Naive thymus-derived CD4-positive, alpha-beta T cell (primary cell): ENCODE data around the gene ARHGAP25. TPM values are rescaled to one million over a fixed set of nuclear protein-coding genes. Genes with fewer than 3 reads are reported as not detected.

ENCODE experiments used
- ATAC-seq: fragments of 150-1000 bp; cut with Tn5 transposase; 2 replicates; pipeline ENCODE4 v1.10.0; 2021; ENCODE audit warnings: mild to moderate bottlenecking, moderate library complexity
- CTCF ChIA-PET: fragments of 350-600 bp; sonication (Branson Sonifier 250); formaldehyde crosslinking; loops from one replicate; lab custom pipeline; 2021; ENCODE audit warnings: antibody characterized with exemption; lab: Charles Lee
- POLR2A ChIA-PET: fragments of 350-600 bp; sonication (Branson Sonifier 250); formaldehyde crosslinking; loops from one replicate; lab custom pipeline; 2021; ENCODE audit warnings: antibody characterized with exemption, inconsistent platforms; lab: Charles Lee
- DNase-seq, 9 donors: peaks; one replicate each; pipeline versions ENCODE4 v3.0.0 to v3.0.0-alpha.2; 2020 to 2022; ENCODE audit warnings: mixed read lengths in 1 of 9
- H3K27ac ChIP-seq: one replicate; pipeline ENCODE4 v1.7.0; 2013; ENCODE audit warnings: mild to moderate bottlenecking, low read depth, low read length, moderate library complexity
- H3K27me3 ChIP-seq, 2 donors: one replicate each; pipeline ENCODE4 v1.7.0; 2013; ENCODE audit warnings: low read length in 2 of 2, mild to moderate bottlenecking in 2 of 2, moderate library complexity in 2 of 2; ENCODE audit not compliant: control insufficient read depth in 2 of 2, insufficient read depth in 2 of 2
- H3K36me3 ChIP-seq, 3 experiments: 1 replicate in 2 of 3; 2 replicates in 1 of 3; pipeline ENCODE4 v1.7.0; 2013; ENCODE audit warnings: low read length in 3 of 3, mild to moderate bottlenecking in 3 of 3, moderate library complexity in 1 of 3; ENCODE audit not compliant: insufficient read depth in 3 of 3, control insufficient read depth in 2 of 3
- H3K4me1 ChIP-seq, 2 donors: one replicate each; pipeline ENCODE4 v1.7.0; 2013; ENCODE audit warnings: low read length in 2 of 2, mild to moderate bottlenecking in 2 of 2, moderate library complexity in 1 of 2; ENCODE audit not compliant: control insufficient read depth in 2 of 2, insufficient read depth in 2 of 2
- H3K4me3 ChIP-seq: 2 replicates; pipeline ENCODE4 v1.7.0; 2013; ENCODE audit warnings: mild to moderate bottlenecking, low read length
- H3K9me3 ChIP-seq, 3 experiments: 1 replicate in 2 of 3; 2 replicates in 1 of 3; pipeline ENCODE4 v1.7.0; 2013; ENCODE audit warnings: low read length in 3 of 3; ENCODE audit not compliant: control insufficient read depth in 2 of 3
- H3K27ac Mint-ChIP-seq, 9 donors: one replicate each; pipeline ENCODE4 v1.8.0; 2020 to 2022; ENCODE audit warnings: mixed read lengths in 9 of 9, mild to moderate bottlenecking in 8 of 9, moderate library complexity in 5 of 9, inconsistent platforms in 2 of 9
- H3K27me3 Mint-ChIP-seq, 5 donors: one replicate each; pipeline ENCODE4 v1.8.0; 2021 to 2022; ENCODE audit warnings: mixed read lengths in 5 of 5, mild to moderate bottlenecking in 1 of 5
- H3K36me3 Mint-ChIP-seq, 5 donors: one replicate each; pipeline ENCODE4 v1.8.0; 2020 to 2022; ENCODE audit warnings: mixed read lengths in 5 of 5, mild to moderate bottlenecking in 3 of 5, inconsistent platforms in 1 of 5
- H3K4me1 Mint-ChIP-seq, 7 donors: one replicate each; pipeline ENCODE4 v1.8.0; 2020 to 2022; ENCODE audit warnings: mixed read lengths in 7 of 7, mild to moderate bottlenecking in 3 of 7, inconsistent platforms in 1 of 7
- H3K4me3 Mint-ChIP-seq, 10 donors: one replicate each; pipeline ENCODE4 v1.8.0; 2020 to 2022; ENCODE audit warnings: mild to moderate bottlenecking in 10 of 10, mixed read lengths in 10 of 10, moderate library complexity in 6 of 10, inconsistent platforms in 2 of 10
- H3K9me3 Mint-ChIP-seq, 11 donors: one replicate each; pipeline ENCODE4 v1.8.0; 2020 to 2022; ENCODE audit warnings: mixed read lengths in 11 of 11, mild to moderate bottlenecking in 4 of 11, inconsistent platforms in 1 of 11, moderate library complexity in 1 of 11
- intact Hi-C, 2 donors: fragments of 100-400 bp; cut with micrococcal nuclease; formaldehyde crosslinking; loops; one replicate each; pipeline ENCODE4 v1.15.1; 2023
- polyA plus RNA-seq, 2 donors: library from polyadenylated mRNA; unstranded; fragments of 300-500 nt; fragmentation: Illumina TruSeq; gene quantifications; one replicate each; pipeline ENCODE4 v1.2.3, GENCODE V29; 2021
- total RNA-seq, 6 experiments: library from RNA in 5 of 6; stranded (reverse) in 5 of 6; gene quantifications; 1 replicate in 5 of 6; 2 replicates in 1 of 6; pipeline ENCODE4 v1.2.3 and lab custom pipeline; 2021 to 2026

Gene ARHGAP25
- total and polyA plus RNA-seq, 7 experiments from 2014 or later: 63.3 to 139 (median 116) TPM

GRCh38 chr2:68706637-68707036 lies 28.0 kb upstream of the ARHGAP25 start:
- Mint-ChIP-seq H3K4me3 (no peak overlapping the region), H3K27ac (no peak overlapping the region), H3K27me3 (peaks cover 0 to 22% (median 0%) of the 10 kb centered on the region in 5 donors), H3K4me1 (peaks cover 1 to 27% (median 14%) of the 10 kb centered on the region in 7 donors), H3K9me3 (peaks cover 0 to 1% (median 0%) of the 10 kb centered on the region in 11 donors), H3K36me3 (peaks cover 0 to 1% (median 0%) of the 10 kb centered on the region in 5 donors)
- ATAC-seq: no peak
- H3K9me3 ChIP-seq: no peaks in the 10 kb centered on the region
- POLR2A ChIA-PET: no interaction called here
- H3K36me3 ChIP-seq: no peaks in the 10 kb centered on the region
- intact Hi-C loops: no loop called here
- H3K27ac ChIP-seq: no peak overlapping the region
- no peak overlapping the region for H3K4me3 ChIP-seq
- no peak for DNase-seq
- no peaks in the 10 kb centered on the region for H3K4me1 ChIP-seq
- CTCF ChIA-PET: interaction anchor here (5.5 kb wide), 1 partner anchor 44 kb away, joined by 68 read pairs; no protein-coding TSS in a partner anchor
- H3K27me3 ChIP-seq: no peaks in the 10 kb centered on the region

- no peaks in the 10 kb centered on the region for H3K27me3 ChIP-seq
- POLR2A ChIA-PET: interaction anchor here (0.5 to 1.8 kb wide), 9 partner anchors 9 to 219 kb away, joined by 3 to 6 read pairs (median 3); partner anchors contain the start of gene ARHGAP25
- Mint-ChIP-seq H3K27me3 (peaks cover 0 to 16% (median 0%) of the 10 kb centered on the region in 5 donors), H3K9me3 (peaks cover 0 to 5% (median 0%) of the 10 kb centered on the region in 11 donors), H3K4me3 (no peak overlapping the region), H3K36me3 (peaks cover 0 to 9% (median 0%) of the 10 kb centered on the region in 5 donors), H3K27ac (no peak overlapping the region), H3K4me1 (peaks cover 1 to 24% (median 22%) of the 10 kb centered on the region in 7 donors)
- intact Hi-C loops: loop anchor here (1.0 to 2.0 kb wide), 9 partner anchors 29 to 245 kb away; no protein-coding TSS in a partner anchor
- no peaks in the 10 kb centered on the region for H3K9me3 ChIP-seq
- ATAC-seq (no peak), DNase-seq (no peak)
- no peak overlapping the region for H3K27ac ChIP-seq
- no peaks in the 10 kb centered on the region for H3K36me3 ChIP-seq
- CTCF ChIA-PET: interaction anchor here (0.8 to 6.1 kb wide), 35 partner anchors 8 to 246 kb away, joined by 3 to 68 read pairs (median 5); partner anchors contain the start of gene ARHGAP25
- H3K4me3 ChIP-seq: no peak overlapping the region
- no peaks in the 10 kb centered on the region for H3K4me1 ChIP-seq
Measured at GRCh38 chr2:68708629-68709028, 26.0 kb upstream of the ARHGAP25 start.

GRCh38 chr2:68709421-68709911 lies 25.1 kb upstream of the ARHGAP25 start:
- no peaks in the 10 kb centered on the region for H3K27me3 ChIP-seq
- H3K27ac ChIP-seq: no peak overlapping the region
- Mint-ChIP-seq H3K27ac (peak overlapping the region in 6 of 9 donors; percentile 22 to 74 (median 42)), H3K9me3 (peaks cover 0 to 5% (median 0%) of the 10 kb centered on the region in 11 donors), H3K4me1 (peaks cover 5 to 32% (median 26%) of the 10 kb centered on the region in 7 donors), H3K36me3 (peaks cover 0 to 12% (median 0%) of the 10 kb centered on the region in 5 donors), H3K27me3 (peaks cover 0 to 16% (median 0%) of the 10 kb centered on the region in 5 donors), H3K4me3 (peak overlapping the region in 5 of 10 donors; percentile 10 to 75 (median 55))
- peak; percentile 66 for ATAC-seq
- POLR2A ChIA-PET: interaction anchor here (0.6 to 1.8 kb wide), 11 partner anchors 8 to 218 kb away, joined by 3 to 6 read pairs (median 3); partner anchors contain the start of gene ARHGAP25
- peak in 7 of 9 donors; percentile 14 to 41 (median 37) for DNase-seq
- H3K4me1 ChIP-seq: peaks cover under 1 to 3% of the 10 kb centered on the region in 2 donors
- H3K36me3 ChIP-seq: no peaks in the 10 kb centered on the region
- H3K9me3 ChIP-seq: no peaks in the 10 kb centered on the region
- intact Hi-C loops: loop anchor here (1.0 to 2.0 kb wide), 9 partner anchors 28 to 246 kb away; no protein-coding TSS in a partner anchor
- H3K4me3 ChIP-seq: no peak overlapping the region
- CTCF ChIA-PET: interaction anchor here (0.7 to 6.1 kb wide), 36 partner anchors 9 to 247 kb away, joined by 3 to 68 read pairs (median 5); partner anchors contain the start of gene ARHGAP25

GRCh38 chr2:68710336-68710735 lies 24.3 kb upstream of the ARHGAP25 start:
- Histone ChIP-seq H3K27me3 (no peaks in the 10 kb centered on the region), H3K27ac (no peak overlapping the region), H3K4me1 (peaks cover 9 to 11% of the 10 kb centered on the region in 2 donors), H3K4me3 (no peak overlapping the region), H3K9me3 (no peaks in the 10 kb centered on the region), H3K36me3 (no peaks in the 10 kb centered on the region)
- intact Hi-C loops: no loop called here
- POLR2A ChIA-PET: interaction anchor here (1.3 kb wide), 1 partner anchor 9 kb away, joined by 6 read pairs; no protein-coding TSS in a partner anchor
- CTCF ChIA-PET: interaction anchor here (0.8 to 6.1 kb wide), 12 partner anchors 8 to 221 kb away, joined by 3 to 68 read pairs (median 15); partner anchors contain the start of gene ARHGAP25
- peaks cover 0 to 12% (median 0%) of the 10 kb centered on the region in 5 donors for H3K36me3 Mint-ChIP-seq
- peaks cover 0 to 5% (median 0%) of the 10 kb centered on the region in 11 donors for H3K9me3 Mint-ChIP-seq
- H3K27me3 Mint-ChIP-seq: peaks cover 0 to 14% (median 0%) of the 10 kb centered on the region in 5 donors
- H3K4me1 Mint-ChIP-seq: peaks cover 14 to 41% (median 35%) of the 10 kb centered on the region in 7 donors
- H3K27ac Mint-ChIP-seq: peak overlapping the region in 2 of 9 donors; percentile 19 to 51
- ATAC-seq (no peak), DNase-seq (no peak)
- no peak overlapping the region for H3K4me3 Mint-ChIP-seq

- Histone ChIP-seq H3K27ac (no peak overlapping the region), H3K36me3 (no peaks in the 10 kb centered on the region), H3K4me3 (no peak overlapping the region), H3K27me3 (no peaks in the 10 kb centered on the region), H3K9me3 (no peaks in the 10 kb centered on the region), H3K4me1 (peaks cover 12 to 16% of the 10 kb centered on the region in 2 donors)
- DNase-seq (no peak), ATAC-seq (no peak)
- H3K4me1 Mint-ChIP-seq: peaks cover 18 to 45% (median 39%) of the 10 kb centered on the region in 7 donors
- no peak overlapping the region for H3K4me3 Mint-ChIP-seq
- POLR2A ChIA-PET: interaction anchor here (1.3 kb wide), 1 partner anchor 9 kb away, joined by 6 read pairs; no protein-coding TSS in a partner anchor
- peaks cover 0 to 5% (median 0%) of the 10 kb centered on the region in 11 donors for H3K9me3 Mint-ChIP-seq
- peaks cover 0 to 11% (median 0%) of the 10 kb centered on the region in 5 donors for H3K27me3 Mint-ChIP-seq
- H3K27ac Mint-ChIP-seq: peak overlapping the region in 2 of 9 donors; percentile 19 to 51
- peaks cover 0 to 13% (median 0%) of the 10 kb centered on the region in 5 donors for H3K36me3 Mint-ChIP-seq
- intact Hi-C loops: no loop called here
- CTCF ChIA-PET: interaction anchor here (0.6 to 6.1 kb wide), 11 partner anchors 8 to 221 kb away, joined by 3 to 68 read pairs (median 16); partner anchors contain the start of gene ARHGAP25
Measured at GRCh38 chr2:68710756-68711155, 23.9 kb upstream of the ARHGAP25 start.

- Histone ChIP-seq H3K9me3 (no peaks in the 10 kb centered on the region), H3K27ac (peak overlapping the region; percentile 17), H3K4me1 (peaks cover 53 to 57% of the 10 kb centered on the region in 2 donors), H3K36me3 (no peaks in the 10 kb centered on the region), H3K4me3 (no peak overlapping the region), H3K27me3 (no peaks in the 10 kb centered on the region)
- ATAC-seq (peak; percentile 91), DNase-seq (no peak)
- H3K27ac Mint-ChIP-seq: peak overlapping the region in 8 of 9 donors; percentile 76 to 96 (median 88)
- H3K4me1 Mint-ChIP-seq: peaks cover 47 to 78% (median 75%) of the 10 kb centered on the region in 7 donors
- no peaks in the 10 kb centered on the region for H3K27me3 Mint-ChIP-seq
- intact Hi-C loops: loop anchor here in 1 of 2 donors (5.0 kb wide), 1 partner anchor 63 kb away; no protein-coding TSS in a partner anchor
- CTCF ChIA-PET: interaction anchor here (1.2 kb wide), 1 partner anchor 37 kb away, joined by 4 read pairs; no protein-coding TSS in a partner anchor
- POLR2A ChIA-PET: interaction anchor here (1.0 to 2.1 kb wide), 2 partner anchors 37 to 76 kb away, joined by 3 to 4 read pairs; no protein-coding TSS in a partner anchor
- peaks cover 0 to 6% (median 0%) of the 10 kb centered on the region in 11 donors for H3K9me3 Mint-ChIP-seq
- H3K36me3 Mint-ChIP-seq: peaks cover 0 to 18% (median 0%) of the 10 kb centered on the region in 5 donors
- H3K4me3 Mint-ChIP-seq: peak overlapping the region in 7 of 10 donors; percentile 12 to 66 (median 25)
Measured at GRCh38 chr2:68714866-68715265, 19.7 kb upstream of the ARHGAP25 start.
